ENCODE results near the gene LIN7C.

- no peak for TF ChIP-seq EZH2phosphoT487 (IDR thresholded peaks at IDR 0.05; ENCODE audit: borderline replicate concordance, low read length)
- TF ChIP-seq CTCF (conservative IDR thresholded peaks at IDR 0.05; ENCODE audit: low read depth, low read length), result no peak
- no peak for TF ChIP-seq EZH2 (IDR thresholded peaks at IDR 0.05; ENCODE audit: low read length, unreplicated experiment)
Observed at GRCh38 chr11:27495710-27496300, 10.8 kb downstream of the LIN7C start.
